Activated CD4-positive, alpha-beta T cell treated with anti-CD3 and anti-CD28 coated beads for 36 hours (primary cell): ENCODE results near the gene POFUT2. TPM values are rescaled to one million over a fixed set of nuclear protein-coding genes. Genes with fewer than 3 reads are reported as not detected.

ENCODE experiments used
- ATAC-seq: fragments of 200-7000 bp; cut with Tn5 transposase; one replicate; pipeline ENCODE4 v1.10.0; 2021; ENCODE audit warnings: mild to moderate bottlenecking, moderate library complexity
- CTCF ChIA-PET: fragments of 350-600 bp; sonication (Branson Sonifier 250); formaldehyde crosslinking; loops from one replicate; lab custom pipeline; 2021; ENCODE audit warnings: antibody characterized with exemption; lab: Charles Lee
- POLR2A ChIA-PET: fragments of 350-600 bp; sonication (Branson Sonifier 250); formaldehyde crosslinking; loops from one replicate; lab custom pipeline; 2021; ENCODE audit warnings: antibody characterized with exemption, inconsistent platforms; lab: Charles Lee
- DNase-seq: peaks from one replicate; pipeline ENCODE4 v3.0.0-alpha.2; 2020
- H3K27ac Mint-ChIP-seq: one replicate; pipeline ENCODE4 v1.8.0; 2021; ENCODE audit warnings: mixed read lengths
- H3K27me3 Mint-ChIP-seq: one replicate; pipeline ENCODE4 v1.8.0; 2021; ENCODE audit warnings: mixed read lengths
- H3K36me3 Mint-ChIP-seq: one replicate; pipeline ENCODE4 v1.8.0; 2021; ENCODE audit warnings: low read depth, mixed read lengths
- H3K4me1 Mint-ChIP-seq: one replicate; pipeline ENCODE4 v1.8.0; 2021; ENCODE audit warnings: mixed read lengths
- H3K4me3 Mint-ChIP-seq: one replicate; pipeline ENCODE4 v1.8.0; 2021; ENCODE audit warnings: mild to moderate bottlenecking, moderate library complexity, mixed read lengths
- H3K9me3 Mint-ChIP-seq: one replicate; pipeline ENCODE4 v1.8.0; 2021; ENCODE audit warnings: low read depth, mixed read lengths
- intact Hi-C, 2 experiments: fragments of 100-400 bp; cut with DNase I in 1 of 2; cut with micrococcal nuclease in 1 of 2; formaldehyde crosslinking; loops; one replicate each; pipeline versions ENCODE4 v1.14.2 to v1.15.1; 2022 to 2024; cut with DNase I, micrococcal nuclease
- total RNA-seq, 2 experiments: library from RNA; stranded (reverse); gene quantifications; one replicate each; pipeline ENCODE4 v1.2.3, GENCODE V29; 2021

POFUT2 gene
- total RNA-seq, 2 experiments from 2014 or later: 14.7 to 14.9 TPM

DNA sequence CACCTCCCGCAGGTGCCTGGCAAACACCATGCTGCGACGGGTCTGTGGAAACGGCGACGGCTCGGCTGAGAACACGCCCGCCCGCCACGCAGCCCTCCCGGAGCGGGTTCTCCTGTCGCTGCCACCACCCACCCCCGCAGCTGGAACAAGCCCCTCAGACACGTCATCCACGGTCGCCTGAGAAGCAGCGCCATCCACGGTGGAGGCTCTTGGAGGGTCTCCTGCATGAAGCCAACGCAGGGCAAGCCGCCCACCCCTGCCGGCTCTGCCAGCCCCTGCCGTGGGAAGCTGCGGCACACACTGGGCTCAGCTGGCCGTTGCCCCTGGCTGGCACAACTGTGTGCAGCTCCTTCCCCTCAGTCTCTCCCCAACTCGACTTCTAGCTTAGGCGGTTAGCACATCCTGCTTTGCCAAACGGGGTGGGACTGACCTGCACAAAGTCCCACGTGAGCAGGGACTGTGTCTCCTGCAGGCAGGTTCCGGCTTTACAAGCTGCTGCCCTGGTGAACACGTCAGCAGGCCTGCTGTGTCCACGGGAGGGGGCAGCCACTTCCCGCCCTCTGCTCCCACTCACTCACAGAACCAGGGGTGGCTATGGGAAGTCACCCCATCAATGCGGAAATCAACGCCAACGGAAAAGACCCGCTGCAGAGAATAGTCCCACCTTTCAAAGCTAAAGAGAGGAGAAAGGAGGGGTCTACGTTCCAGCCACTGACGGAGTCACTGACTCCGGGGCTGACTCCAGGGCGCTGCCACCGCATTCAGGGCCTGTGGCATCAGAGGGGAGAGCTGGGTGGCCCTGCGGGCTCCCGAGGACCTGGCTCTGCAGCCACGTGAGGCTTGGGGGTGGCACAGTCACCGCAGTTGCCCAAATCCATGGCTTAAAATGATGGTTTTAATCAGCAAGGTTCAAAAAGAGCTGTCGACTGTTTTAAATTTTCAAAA, 10.3 kb downstream of the POFUT2 start:
- H3K36me3 Mint-ChIP-seq: peaks cover 25% of the 10 kb centered on the region
- CTCF ChIA-PET: interaction anchor here (1.4 kb wide), 1 partner anchor 13 kb away, joined by 3 read pairs; no protein-coding TSS in a partner anchor

GRCh38 chr21:45276596-45276995, 11.1 kb downstream of the POFUT2 start:
- no peak for ATAC-seq
- Mint-ChIP-seq H3K27ac (no peak overlapping the region), H3K27me3 (no peaks in the 10 kb centered on the region), H3K4me3 (no peak overlapping the region), H3K9me3 (no peaks in the 10 kb centered on the region), H3K4me1 (no peaks in the 10 kb centered on the region), H3K36me3 (peaks cover 24% of the 10 kb centered on the region)
- ChIA-PET POLR2A (no interaction called here), CTCF (no interaction called here)
- DNase-seq: no peak
- intact Hi-C loops: no loop called here

More for the DNA sequence above, 10.3 kb downstream of the POFUT2 start:
- ATAC-seq (no peak), DNase-seq (no peak)
- intact Hi-C loops: no loop called here
- no peak overlapping the region for H3K4me3 Mint-ChIP-seq
- no peaks in the 10 kb centered on the region for H3K4me1 Mint-ChIP-seq
- H3K27ac Mint-ChIP-seq: no peak overlapping the region
- POLR2A ChIA-PET: no interaction called here
- H3K27me3 Mint-ChIP-seq: no peaks in the 10 kb centered on the region
- H3K9me3 Mint-ChIP-seq: no peaks in the 10 kb centered on the region

DNA sequence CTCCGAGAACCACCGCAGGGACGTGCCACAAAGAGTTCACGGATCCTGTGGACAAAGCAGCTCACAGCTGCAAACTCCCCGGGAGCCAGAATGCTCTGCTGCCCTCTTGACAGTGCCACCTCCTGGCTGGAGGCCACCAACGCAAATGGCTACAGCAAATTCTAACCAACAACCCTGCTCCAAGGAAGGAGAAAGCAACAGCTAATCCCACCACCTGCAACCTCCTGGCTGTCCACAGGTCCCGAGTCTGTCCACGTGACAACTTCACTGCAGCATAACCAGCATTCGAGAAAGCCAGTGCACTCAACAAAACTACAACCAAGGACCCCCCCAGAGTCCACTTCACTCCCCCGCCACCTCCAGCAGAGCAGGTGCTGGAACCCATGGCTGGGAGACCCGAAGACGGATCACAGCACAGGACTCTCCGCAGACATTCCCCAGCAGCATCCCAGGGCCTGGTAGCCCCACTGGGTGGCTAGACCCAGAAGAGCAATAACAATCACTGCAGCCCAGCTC, 17.3 kb downstream of the POFUT2 start:
- CTCF ChIA-PET: no interaction called here
- POLR2A ChIA-PET: no interaction called here
- Mint-ChIP-seq H3K4me3 (no peak overlapping the region), H3K4me1 (peaks cover 16% of the 10 kb centered on the region), H3K27me3 (no peaks in the 10 kb centered on the region), H3K36me3 (peaks cover 21% of the 10 kb centered on the region), H3K9me3 (peaks cover 2% of the 10 kb centered on the region), H3K27ac (no peak overlapping the region)
- ATAC-seq (no peak), DNase-seq (peak; percentile 47)
- intact Hi-C loops: loop anchor here in 1 of 2 experiments (5.0 kb wide), 1 partner anchor 118 kb away; no protein-coding TSS in a partner anchor

- H3K9me3 Mint-ChIP-seq: peaks cover 2% of the 10 kb centered on the region
- ChIA-PET POLR2A (no interaction called here), CTCF (no interaction called here)
- no peak for ATAC-seq
- intact Hi-C loops: loop anchor here in 1 of 2 experiments (5.0 kb wide), 2 partner anchors 43 to 118 kb away; no protein-coding TSS in a partner anchor
- peaks cover 16% of the 10 kb centered on the region for H3K4me1 Mint-ChIP-seq
- peaks cover 21% of the 10 kb centered on the region for H3K36me3 Mint-ChIP-seq
- H3K4me3 Mint-ChIP-seq: no peak overlapping the region
- no peak for DNase-seq
- H3K27me3 Mint-ChIP-seq: no peaks in the 10 kb centered on the region
- no peak overlapping the region for H3K27ac Mint-ChIP-seq
Observed at GRCh38 chr21:45269861-45270260, 17.8 kb downstream of the POFUT2 start.

DNA sequence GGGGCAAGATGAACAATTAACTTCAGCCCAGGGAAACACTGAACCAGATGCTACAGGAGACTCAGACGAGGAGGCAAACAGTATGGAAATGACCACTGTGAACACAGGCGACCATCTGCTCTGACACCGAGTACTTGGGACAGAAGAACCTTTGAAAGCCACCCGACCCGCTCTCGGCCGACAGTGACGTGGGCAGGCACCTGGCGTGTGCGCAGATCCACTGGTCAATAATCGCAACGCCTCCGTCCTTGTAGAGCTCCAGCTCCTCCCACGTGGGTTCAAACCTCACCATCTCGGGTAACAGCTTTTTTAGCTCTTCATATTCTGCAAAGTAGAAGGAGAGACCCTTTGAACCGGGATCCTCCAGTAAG, 20.3 kb downstream of the POFUT2 start:
- peaks cover 16% of the 10 kb centered on the region for H3K4me1 Mint-ChIP-seq
- no peaks in the 10 kb centered on the region for H3K27me3 Mint-ChIP-seq
- H3K4me3 Mint-ChIP-seq: no peak overlapping the region
- ChIA-PET CTCF (interaction anchor here (0.6 kb wide), 2 partner anchors 22 to 255 kb away, joined by 3 read pairs; no protein-coding TSS in a partner anchor), POLR2A (interaction anchor here (0.7 kb wide), 1 partner anchor 216 kb away, joined by 4 read pairs; no protein-coding TSS in a partner anchor)
- DNase-seq: no peak
- peaks cover 31% of the 10 kb centered on the region for H3K36me3 Mint-ChIP-seq
- no peak overlapping the region for H3K27ac Mint-ChIP-seq
- ATAC-seq: no peak
- intact Hi-C loops: loop anchor here in 1 of 2 experiments (5.0 kb wide), 1 partner anchor 40 kb away; no protein-coding TSS in a partner anchor
- peaks cover 2% of the 10 kb centered on the region for H3K9me3 Mint-ChIP-seq

- H3K27me3 Mint-ChIP-seq: no peaks in the 10 kb centered on the region
- intact Hi-C loops: loop anchor here in 1 of 2 experiments (5.0 kb wide), 1 partner anchor 39 kb away; no protein-coding TSS in a partner anchor
- peak overlapping the region; percentile 37 for H3K27ac Mint-ChIP-seq
- ChIA-PET POLR2A (no interaction called here), CTCF (interaction anchor here (0.6 kb wide), 1 partner anchor 23 kb away, joined by 3 read pairs; no protein-coding TSS in a partner anchor)
- H3K9me3 Mint-ChIP-seq: peaks cover 2% of the 10 kb centered on the region
- ATAC-seq: peak; percentile 91
- no peak overlapping the region for H3K4me3 Mint-ChIP-seq
- peaks cover 31% of the 10 kb centered on the region for H3K36me3 Mint-ChIP-seq
- H3K4me1 Mint-ChIP-seq: peaks cover 16% of the 10 kb centered on the region
- DNase-seq: peak; percentile 58
Observed at GRCh38 chr21:45266518-45267389, 20.9 kb downstream of the POFUT2 start.

DNA sequence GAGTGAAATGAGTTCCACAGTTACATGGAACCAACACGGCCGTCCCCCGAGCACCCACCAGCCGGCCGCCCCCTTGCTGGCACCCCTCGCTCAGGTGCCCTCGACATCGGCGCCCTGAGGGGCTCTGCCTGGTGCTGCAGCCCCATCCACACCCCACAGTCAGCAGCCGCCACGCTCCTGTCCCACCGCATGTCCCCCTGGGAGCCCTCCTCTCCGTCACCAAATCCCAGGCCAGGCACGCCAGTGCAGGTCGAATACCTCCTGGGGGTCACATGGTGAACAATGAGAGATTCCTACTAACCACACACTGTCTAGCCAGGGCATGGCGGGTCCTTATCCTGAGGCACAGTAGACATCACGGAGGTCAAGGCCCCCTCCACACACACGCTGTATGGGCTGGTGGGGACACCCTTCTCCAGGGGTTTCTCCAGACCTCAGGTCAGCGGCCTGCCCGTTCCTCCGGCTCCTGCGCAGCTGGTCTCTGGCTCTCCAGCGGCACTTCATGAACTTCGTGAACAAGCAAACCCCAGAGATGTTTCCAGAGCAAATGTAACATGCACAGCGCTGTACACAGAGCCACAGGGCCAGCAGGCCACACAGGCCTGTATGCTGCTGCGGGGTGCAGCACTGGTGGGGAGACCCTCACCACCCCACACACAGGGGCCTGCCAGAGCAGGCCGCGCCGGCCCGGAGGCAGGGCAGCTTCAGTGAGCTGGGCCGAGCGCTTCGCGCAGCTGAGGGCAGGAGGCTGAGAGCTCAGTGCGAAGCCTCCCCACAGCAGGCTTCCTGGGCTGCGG, 21.8 kb downstream of the POFUT2 start:
- H3K4me1 Mint-ChIP-seq: peaks cover 16% of the 10 kb centered on the region
- H3K27me3 Mint-ChIP-seq: no peaks in the 10 kb centered on the region
- CTCF ChIA-PET: no interaction called here
- intact Hi-C loops: loop anchor here in 1 of 2 experiments (5.0 kb wide), 1 partner anchor 39 kb away; no protein-coding TSS in a partner anchor
- ATAC-seq: no peak
- H3K4me3 Mint-ChIP-seq: no peak overlapping the region
- H3K36me3 Mint-ChIP-seq: peaks cover 31% of the 10 kb centered on the region
- H3K27ac Mint-ChIP-seq: no peak overlapping the region
- no peak for DNase-seq
- POLR2A ChIA-PET: no interaction called here
- peaks cover 2% of the 10 kb centered on the region for H3K9me3 Mint-ChIP-seq

- ChIA-PET CTCF (interaction anchor here (1.5 kb wide), 1 partner anchor 25 kb away, joined by 4 read pairs; no protein-coding TSS in a partner anchor), POLR2A (no interaction called here)
- Mint-ChIP-seq H3K9me3 (no peaks in the 10 kb centered on the region), H3K27ac (no peak overlapping the region), H3K4me1 (peaks cover 16% of the 10 kb centered on the region), H3K4me3 (no peak overlapping the region), H3K27me3 (no peaks in the 10 kb centered on the region), H3K36me3 (peaks cover 31% of the 10 kb centered on the region)
- ATAC-seq: no peak
- intact Hi-C loops: loop anchor here in 1 of 2 experiments (5.0 kb wide), 1 partner anchor 38 kb away; no protein-coding TSS in a partner anchor
- no peak for DNase-seq
Observed at GRCh38 chr21:45264912-45265515, 22.7 kb downstream of the POFUT2 start.

- Mint-ChIP-seq H3K27me3 (no peaks in the 10 kb centered on the region), H3K9me3 (no peaks in the 10 kb centered on the region), H3K4me3 (no peak overlapping the region), H3K4me1 (peaks cover 16% of the 10 kb centered on the region), H3K27ac (no peak overlapping the region), H3K36me3 (peaks cover 29% of the 10 kb centered on the region)
- ChIA-PET POLR2A (no interaction called here), CTCF (interaction anchor here (1.5 kb wide), 1 partner anchor 26 kb away, joined by 4 read pairs; no protein-coding TSS in a partner anchor)
- no peak for ATAC-seq
- DNase-seq: no peak
- intact Hi-C loops: no loop called here
Observed at GRCh38 chr21:45264146-45264911, 23.4 kb downstream of the POFUT2 start.
